Ascending aorta (tissue), 2 donors: ENCODE measurements around the gene PRSS8. TPM values are rescaled to one million over a fixed set of nuclear protein-coding genes. Genes with fewer than 3 reads are reported as not detected.
A peak's percentile ranks its signal among the peaks of the same experiment; 100 is the strongest.

Source experiments
- DNase-seq, 2 donors: peaks; one replicate each; pipeline ENCODE4 v3.0.0-alpha.2; 2019; ENCODE audit warnings: low spot score in 2 of 2
- H3K27ac ChIP-seq, 2 donors: fragments of 200-600 bp; sonication (generic); one replicate each; pipeline ENCODE4 v1.5.1; 2016 to 2017; ENCODE audit warnings: mild to moderate bottlenecking in 1 of 2
- H3K27me3 ChIP-seq: fragments of 200-600 bp; sonication (generic); one replicate; pipeline ENCODE4 v1.5.1; 2017
- H3K36me3 ChIP-seq, 2 donors: fragments of 200-600 bp; sonication (generic); one replicate each; pipeline ENCODE4 v1.5.1; 2016
- H3K4me1 ChIP-seq, 2 donors: fragments of 200-600 bp; sonication (generic); one replicate each; pipeline ENCODE4 v1.5.1; 2016 to 2017; ENCODE audit warnings: mild to moderate bottlenecking in 1 of 2
- H3K4me3 ChIP-seq, 2 donors: fragments of 200-600 bp; sonication (generic); one replicate each; pipeline ENCODE4 v1.5.1; 2016 to 2017; ENCODE audit warnings: mild to moderate bottlenecking in 1 of 2
- H3K9me3 ChIP-seq, 2 donors: fragments of 200-600 bp; sonication (generic); one replicate each; pipeline ENCODE4 v1.5.1; 2016
- CTCF ChIP-seq, 3 experiments: fragments of 200-600 bp in 2 of 3; fragments of 450-650 bp in 1 of 3; sonication (generic) in 2 of 3; IDR thresholded peaks; one replicate each; pipeline ENCODE4 v1.5.1; 2016 to 2019; ENCODE audit warnings: antibody characterized with exemption in 3 of 3, mild to moderate bottlenecking in 1 of 3, moderate library complexity in 1 of 3
- intact Hi-C: fragments of 100-400 bp; cut with DNase I; formaldehyde crosslinking; loops from one replicate; pipeline ENCODE4 v1.15.1; 2023
- total RNA-seq: library from RNA; depleted of rRNA; stranded (reverse); fragments of >200 nt; gene quantifications from one replicate; pipeline ENCODE4 v1.1.0, GENCODE V29; 2016

The PRSS8 gene
- total RNA-seq, 1 donor from 2014 or later = not detected

- Histone ChIP-seq H3K4me3 (no peak overlapping the region), H3K36me3 (peaks cover 27 to 36% of the 10 kb centered on the region in 2 donors), H3K4me1 (peaks cover 9 to 17% of the 10 kb centered on the region in 2 donors), H3K9me3 (no peaks in the 10 kb centered on the region), H3K27me3 (no peaks in the 10 kb centered on the region), H3K27ac (no peak overlapping the region)
- intact Hi-C loops = no loop called here
- no peak for TF ChIP-seq CTCF (IDR thresholded peaks at IDR 0.05)
- no peak for DNase-seq
Measured at GRCh38 chr16:31110106-31111034, 25.2 kb downstream of the PRSS8 start.

- intact Hi-C loops = loop anchor here (2.0 to 5.0 kb wide), 2 partner anchors 33 to 73 kb away; partner anchors contain the start of gene FUS
- no peak for TF ChIP-seq CTCF (IDR thresholded peaks at IDR 0.05)
- Histone ChIP-seq H3K36me3 (peaks cover 27 to 36% of the 10 kb centered on the region in 2 donors), H3K4me3 (no peak overlapping the region), H3K4me1 (peaks cover 9 to 17% of the 10 kb centered on the region in 2 donors), H3K27ac (peak overlapping the region in 1 of 2 donors; percentile 97), H3K9me3 (no peaks in the 10 kb centered on the region), H3K27me3 (no peaks in the 10 kb centered on the region)
- DNase-seq = no peak
Measured at GRCh38 chr16:31109622-31110021, 25.9 kb downstream of the PRSS8 start.

- peak overlapping the region; percentile 90 to 99 for H3K4me3 ChIP-seq
- H3K27me3 ChIP-seq = no peaks in the 10 kb centered on the region
- peaks cover 27 to 36% of the 10 kb centered on the region in 2 donors for H3K36me3 ChIP-seq
- no peaks in the 10 kb centered on the region for H3K9me3 ChIP-seq
- H3K27ac ChIP-seq = peak overlapping the region; percentile 92 to 97
- TF ChIP-seq CTCF (IDR thresholded peaks at IDR 0.05) = no peak
- DNase-seq = no peak
- intact Hi-C loops = loop anchor here (2.0 to 5.0 kb wide), 2 partner anchors 34 to 73 kb away; partner anchors contain the start of gene FUS
- peaks cover 9 to 17% of the 10 kb centered on the region in 2 donors for H3K4me1 ChIP-seq
Measured at GRCh38 chr16:31108794-31109558, 26.6 kb downstream of the PRSS8 start.

- Histone ChIP-seq H3K27me3 (no peaks in the 10 kb centered on the region), H3K4me3 (peak within 1 kb of the TSS; percentile 90 to 99), H3K27ac (peak within 1 kb of the TSS; percentile 92 to 97), H3K4me1 (peaks cover 9 to 17% of the 10 kb centered on the region in 2 donors), H3K36me3 (peaks cover 27 to 36% of the 10 kb centered on the region in 2 donors), H3K9me3 (no peaks in the 10 kb centered on the region)
- DNase-seq = peak in 1 of 2 donors; percentile 85
- TF ChIP-seq CTCF (IDR thresholded peaks at IDR 0.05) = no peak
- intact Hi-C loops = loop anchor here (2.0 to 5.0 kb wide), 2 partner anchors 35 to 74 kb away; partner anchors contain the start of gene FUS
Measured at GRCh38 chr16:31108035-31108793, 27.3 kb downstream of the PRSS8 start, which contains the start of gene BCKDK. BCKDK (plus strand) TSS chr16:31108386; CDS start chr16:31109224, 838 bp downstream.

GRCh38 chr16:31107465-31107867 lies 28.1 kb downstream of the PRSS8 start:
- H3K9me3 ChIP-seq = no peaks in the 10 kb centered on the region
- no peak for TF ChIP-seq CTCF (IDR thresholded peaks at IDR 0.05)
- no peaks in the 10 kb centered on the region for H3K27me3 ChIP-seq
- H3K36me3 ChIP-seq = peaks cover 27 to 30% of the 10 kb centered on the region in 2 donors
- peaks cover 9 to 17% of the 10 kb centered on the region in 2 donors for H3K4me1 ChIP-seq
- intact Hi-C loops = loop anchor here (5.0 kb wide), 1 partner anchor 75 kb away; the partner anchor contains the start of gene FUS
- no peak for DNase-seq
- peak overlapping the region in 1 of 2 donors; percentile 99 for H3K4me3 ChIP-seq
- H3K27ac ChIP-seq = no peak overlapping the region
